SK-N-MC (cell line): ENCODE results near the gene CARMIL1.

Experiments
- EZH2 ChIP-seq: fragments of 200-600 bp; sonication (generic); IDR thresholded peaks from one replicate; pipeline ENCODE4 v1.6.1; 2017; ENCODE audit warnings: antibody characterized with exemption
- FOXP2 ChIP-seq: optimal IDR thresholded peaks from 2 replicates; pipeline ENCODE3; 2011; ENCODE audit warnings: mild to moderate bottlenecking, moderate library complexity; ENCODE audit not compliant: insufficient read depth; ENCODE audit errors: extremely low read length, control extremely low read depth
- POLR2AphosphoS5 ChIP-seq: IDR thresholded peaks from 2 replicates; pipeline ENCODE4 v1.6.1; 2012; ENCODE audit warnings: mild to moderate bottlenecking, low read depth, low read length, borderline replicate concordance

- TF ChIP-seq EZH2 = no peak
- TF ChIP-seq POLR2AphosphoS5 = no peak
- TF ChIP-seq FOXP2 = no peak
These were observed 162.6 kb downstream of the CARMIL1 start for GRCh38 chr6:25441663-25442270.
